ENCODE data around the gene LINC01488. TPM values are rescaled to one million over a fixed set of nuclear protein-coding genes. Genes with fewer than 3 reads are reported as not detected.

Gene LINC01488
- total and polyA plus RNA-seq, 9 of the 15 experiments (the other 6 are each of a cell fraction or from before 2014, with no cell fraction given): not detected

DNA sequence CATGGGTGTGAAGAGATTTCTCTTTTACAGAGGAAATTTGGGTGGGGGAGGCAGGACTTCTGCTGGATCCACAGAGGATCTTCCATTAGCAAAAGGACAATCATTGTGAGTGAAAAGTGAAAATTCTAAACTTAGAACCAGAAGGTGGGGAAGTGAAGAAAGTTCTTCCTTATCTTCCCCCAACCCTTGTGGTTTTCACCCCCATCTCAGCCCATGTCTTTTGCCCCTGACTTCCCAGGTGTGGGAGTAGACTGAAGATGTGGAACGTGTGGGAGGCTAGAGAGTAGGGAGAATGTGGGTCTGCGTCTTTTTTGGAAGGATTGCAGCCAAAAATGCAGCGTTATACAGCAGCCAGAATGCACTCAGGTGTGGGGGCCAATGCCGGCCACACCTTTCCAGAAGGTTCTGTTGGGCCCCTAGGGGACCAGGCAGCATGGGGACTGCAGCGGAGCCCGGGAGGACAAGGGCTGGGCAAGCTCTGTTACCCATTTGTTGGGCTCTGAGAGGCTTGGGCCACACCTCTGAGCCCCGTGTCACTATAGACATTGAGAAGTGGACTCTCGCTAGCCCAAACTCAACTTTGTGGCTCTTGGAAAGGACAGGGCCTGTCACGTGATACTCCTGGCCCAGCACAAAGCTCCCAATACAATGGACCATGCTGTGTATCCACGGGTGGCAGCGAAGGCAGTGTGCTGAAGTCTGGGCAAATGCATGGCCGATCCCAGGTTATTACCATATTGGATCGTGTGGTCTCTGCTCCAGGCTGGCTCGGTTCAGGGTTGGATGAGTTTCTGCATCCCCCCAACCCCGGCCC lies 32.8 kb upstream of the LINC01488 start (continued):
- TF ChIP-seq, protein P1, sequence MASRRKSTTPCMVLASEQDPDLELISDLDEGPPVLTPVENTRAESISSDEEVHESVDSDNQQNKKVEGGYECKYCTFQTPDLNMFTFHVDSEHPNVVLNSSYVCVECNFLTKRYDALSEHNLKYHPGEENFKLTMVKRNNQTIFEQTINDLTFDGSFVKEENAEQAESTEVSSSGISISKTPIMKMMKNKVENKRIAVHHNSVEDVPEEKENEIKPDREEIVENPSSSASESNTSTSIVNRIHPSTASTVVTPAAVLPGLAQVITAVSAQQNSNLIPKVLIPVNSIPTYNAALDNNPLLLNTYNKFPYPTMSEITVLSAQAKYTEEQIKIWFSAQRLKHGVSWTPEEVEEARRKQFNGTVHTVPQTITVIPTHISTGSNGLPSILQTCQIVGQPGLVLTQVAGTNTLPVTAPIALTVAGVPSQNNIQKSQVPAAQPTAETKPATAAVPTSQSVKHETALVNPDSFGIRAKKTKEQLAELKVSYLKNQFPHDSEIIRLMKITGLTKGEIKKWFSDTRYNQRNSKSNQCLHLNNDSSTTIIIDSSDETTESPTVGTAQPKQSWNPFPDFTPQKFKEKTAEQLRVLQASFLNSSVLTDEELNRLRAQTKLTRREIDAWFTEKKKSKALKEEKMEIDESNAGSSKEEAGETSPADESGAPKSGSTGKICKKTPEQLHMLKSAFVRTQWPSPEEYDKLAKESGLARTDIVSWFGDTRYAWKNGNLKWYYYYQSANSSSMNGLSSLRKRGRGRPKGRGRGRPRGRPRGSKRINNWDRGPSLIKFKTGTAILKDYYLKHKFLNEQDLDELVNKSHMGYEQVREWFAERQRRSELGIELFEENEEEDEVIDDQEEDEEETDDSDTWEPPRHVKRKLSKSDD (conservative IDR thresholded peaks at IDR 0.05; ENCODE audit: low read length): no peak
- TF ChIP-seq HDAC3 (IDR thresholded peaks at IDR 0.05; ENCODE audit: borderline replicate concordance, partially characterized antibody) (no peak), PML (IDR thresholded peaks at IDR 0.05; ENCODE audit: low read length) (no peak), HNRNPLL (IDR thresholded peaks at IDR 0.05; ENCODE audit: low read depth, low read length, poor library complexity, severe bottlenecking) (peak; percentile 9), GTF2A2 (tag; IDR thresholded peaks at IDR 0.05) (no peak), ILK (tag; IDR thresholded peaks at IDR 0.05; ENCODE audit: borderline replicate concordance, low read depth) (no peak), ZNF699 (CRISPR knock-in tag; IDR thresholded peaks at IDR 0.05; ENCODE audit: insufficient replicate concordance) (no peak), MCM7 (IDR thresholded peaks at IDR 0.05) (no peak), ZNF184 (CRISPR knock-in tag; IDR thresholded peaks at IDR 0.05) (no peak), ZNF263 (CRISPR knock-in tag; IDR thresholded peaks at IDR 0.05; ENCODE audit: borderline replicate concordance) (no peak), TEAD4 (IDR thresholded peaks at IDR 0.05; ENCODE audit: low read length) (peak; percentile 68; the same call in 1 of the 2 replicates), TEAD4 (CRISPR knock-in tag; IDR thresholded peaks at IDR 0.05; ENCODE audit: borderline replicate concordance) (no peak)
- TF ChIP-seq, protein P2, sequence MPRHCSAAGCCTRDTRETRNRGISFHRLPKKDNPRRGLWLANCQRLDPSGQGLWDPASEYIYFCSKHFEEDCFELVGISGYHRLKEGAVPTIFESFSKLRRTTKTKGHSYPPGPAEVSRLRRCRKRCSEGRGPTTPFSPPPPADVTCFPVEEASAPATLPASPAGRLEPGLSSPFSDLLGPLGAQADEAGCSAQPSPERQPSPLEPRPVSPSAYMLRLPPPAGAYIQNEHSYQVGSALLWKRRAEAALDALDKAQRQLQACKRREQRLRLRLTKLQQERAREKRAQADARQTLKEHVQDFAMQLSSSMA (CRISPR knock-in tag; IDR thresholded peaks at IDR 0.05): no peak
- TF ChIP-seq, protein P3, sequence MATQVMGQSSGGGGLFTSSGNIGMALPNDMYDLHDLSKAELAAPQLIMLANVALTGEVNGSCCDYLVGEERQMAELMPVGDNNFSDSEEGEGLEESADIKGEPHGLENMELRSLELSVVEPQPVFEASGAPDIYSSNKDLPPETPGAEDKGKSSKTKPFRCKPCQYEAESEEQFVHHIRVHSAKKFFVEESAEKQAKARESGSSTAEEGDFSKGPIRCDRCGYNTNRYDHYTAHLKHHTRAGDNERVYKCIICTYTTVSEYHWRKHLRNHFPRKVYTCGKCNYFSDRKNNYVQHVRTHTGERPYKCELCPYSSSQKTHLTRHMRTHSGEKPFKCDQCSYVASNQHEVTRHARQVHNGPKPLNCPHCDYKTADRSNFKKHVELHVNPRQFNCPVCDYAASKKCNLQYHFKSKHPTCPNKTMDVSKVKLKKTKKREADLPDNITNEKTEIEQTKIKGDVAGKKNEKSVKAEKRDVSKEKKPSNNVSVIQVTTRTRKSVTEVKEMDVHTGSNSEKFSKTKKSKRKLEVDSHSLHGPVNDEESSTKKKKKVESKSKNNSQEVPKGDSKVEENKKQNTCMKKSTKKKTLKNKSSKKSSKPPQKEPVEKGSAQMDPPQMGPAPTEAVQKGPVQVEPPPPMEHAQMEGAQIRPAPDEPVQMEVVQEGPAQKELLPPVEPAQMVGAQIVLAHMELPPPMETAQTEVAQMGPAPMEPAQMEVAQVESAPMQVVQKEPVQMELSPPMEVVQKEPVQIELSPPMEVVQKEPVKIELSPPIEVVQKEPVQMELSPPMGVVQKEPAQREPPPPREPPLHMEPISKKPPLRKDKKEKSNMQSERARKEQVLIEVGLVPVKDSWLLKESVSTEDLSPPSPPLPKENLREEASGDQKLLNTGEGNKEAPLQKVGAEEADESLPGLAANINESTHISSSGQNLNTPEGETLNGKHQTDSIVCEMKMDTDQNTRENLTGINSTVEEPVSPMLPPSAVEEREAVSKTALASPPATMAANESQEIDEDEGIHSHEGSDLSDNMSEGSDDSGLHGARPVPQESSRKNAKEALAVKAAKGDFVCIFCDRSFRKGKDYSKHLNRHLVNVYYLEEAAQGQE (IDR thresholded peaks at IDR 0.05; ENCODE audit: borderline replicate concordance): no peak
- TF ChIP-seq, protein P3 (CRISPR knock-in tag; IDR thresholded peaks at IDR 0.05; ENCODE audit: low read depth): no peak

Data from K562 (cell line).